SW480 (cell line): ENCODE results near the gene LACC1.
A peak's percentile ranks its signal among the peaks of the same experiment; 100 is the strongest.

ENCODE experiments used
- DNase-seq: peaks from one replicate; pipeline ENCODE4 v3.0.0-alpha.2; 2016; ENCODE audit warnings: low spot score

Gene LACC1

DNA sequence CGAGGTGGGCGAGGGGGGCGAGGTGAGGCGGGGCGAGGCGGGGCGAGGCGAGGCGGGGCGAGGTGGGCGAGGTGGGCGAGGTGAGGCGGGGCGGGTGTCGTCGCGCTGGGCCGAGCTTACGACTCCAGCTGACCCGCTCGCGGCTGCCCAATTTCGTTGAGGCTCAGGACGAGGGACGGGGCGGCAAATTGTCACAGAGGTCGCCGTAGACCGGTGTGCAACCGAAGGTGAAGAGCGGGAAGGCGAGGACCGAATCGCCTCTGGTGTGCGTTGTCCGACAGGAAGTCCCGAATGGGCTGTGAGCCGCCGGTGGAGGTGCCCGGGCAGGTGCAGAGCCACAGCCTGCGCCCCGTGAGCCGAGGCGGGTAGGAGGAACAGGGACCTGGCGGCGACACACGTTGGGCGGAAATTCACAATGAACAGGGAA, at the start of gene LACC1:
LACC1 (plus strand) TSS at position 150 of the 427 bp plus-strand sequence. CDS start 1,082 bp downstream, outside the sequence.
- peak; percentile 69 for DNase-seq

DNA sequence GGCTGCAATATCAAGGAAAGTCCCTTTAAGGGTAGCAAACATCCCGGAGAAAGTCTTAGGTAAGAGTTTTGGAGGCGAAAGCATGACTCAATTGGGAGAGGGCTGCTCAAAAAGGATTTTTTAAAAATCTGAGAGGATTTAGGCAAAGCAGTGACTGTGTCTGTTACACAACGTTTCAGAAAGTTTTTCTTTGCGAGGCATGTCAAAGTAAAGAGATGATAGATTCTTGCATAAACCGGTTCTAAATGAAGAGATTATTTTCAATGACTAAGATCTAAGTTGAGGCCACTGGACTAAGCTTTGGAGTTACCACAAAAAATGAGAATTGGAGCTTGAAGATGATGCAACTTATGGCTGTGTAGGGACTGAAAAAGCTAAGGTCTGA, 49.2 kb upstream of the LACC1 start:
- DNase-seq, result no peak

DNA sequence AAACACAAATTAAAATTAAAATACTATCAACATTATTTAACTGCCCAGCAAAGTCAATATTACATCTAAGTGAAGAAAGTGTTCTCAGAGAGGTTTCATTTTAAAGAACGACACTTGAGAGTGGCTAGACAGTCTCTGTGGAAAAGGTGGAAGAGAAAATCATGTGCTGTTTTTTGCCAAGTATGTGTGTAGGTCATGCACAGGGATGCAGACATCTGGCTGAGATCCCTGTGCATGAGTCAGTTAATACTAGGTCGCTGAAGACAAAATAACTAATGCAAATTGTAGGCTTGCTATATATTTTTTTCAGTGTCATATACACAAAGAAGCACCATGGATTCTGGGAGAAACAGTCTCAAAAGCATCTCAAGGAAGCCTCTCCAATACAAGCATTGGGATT, 48.6 kb upstream of the LACC1 start:
- no peak for DNase-seq

DNA sequence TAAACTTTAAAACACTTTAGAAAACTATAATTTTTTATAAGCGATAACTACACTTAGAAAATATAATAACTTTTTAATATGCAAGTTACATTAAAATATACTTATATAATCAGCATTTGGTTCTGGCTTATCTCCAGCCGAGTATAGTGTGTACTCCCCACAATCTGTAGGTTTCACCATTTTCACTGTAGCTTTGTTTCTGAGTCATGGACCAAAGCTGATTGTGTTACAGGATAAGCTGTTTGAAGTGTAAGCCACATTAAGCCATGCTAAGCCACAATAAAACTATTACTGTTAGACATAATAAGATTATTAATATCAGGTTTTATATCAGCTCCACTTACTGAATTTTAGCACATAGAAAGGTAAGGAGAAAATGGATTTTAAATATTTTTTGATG, 44.0 kb upstream of the LACC1 start:
- DNase-seq, result peak; percentile 8

DNA sequence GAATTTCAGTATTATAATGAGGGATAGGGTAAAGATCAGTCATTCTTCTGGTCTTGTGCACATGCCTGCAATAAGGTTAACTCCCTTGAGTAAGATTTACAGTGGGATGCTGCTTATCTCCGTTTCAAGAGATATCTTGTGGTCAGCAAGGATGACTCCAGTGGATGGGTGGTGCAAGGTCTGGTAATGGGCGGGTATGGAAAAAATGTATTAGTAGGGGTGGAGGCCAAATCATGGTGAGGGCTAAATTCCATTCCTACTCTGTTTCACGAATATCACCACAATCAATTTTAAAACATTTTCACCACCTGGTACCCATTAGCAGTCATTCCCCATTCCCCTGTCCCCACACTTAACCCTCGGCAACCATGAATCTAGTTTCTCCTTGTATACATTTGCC, 40.8 kb upstream of the LACC1 start:
- no peak for DNase-seq

DNA sequence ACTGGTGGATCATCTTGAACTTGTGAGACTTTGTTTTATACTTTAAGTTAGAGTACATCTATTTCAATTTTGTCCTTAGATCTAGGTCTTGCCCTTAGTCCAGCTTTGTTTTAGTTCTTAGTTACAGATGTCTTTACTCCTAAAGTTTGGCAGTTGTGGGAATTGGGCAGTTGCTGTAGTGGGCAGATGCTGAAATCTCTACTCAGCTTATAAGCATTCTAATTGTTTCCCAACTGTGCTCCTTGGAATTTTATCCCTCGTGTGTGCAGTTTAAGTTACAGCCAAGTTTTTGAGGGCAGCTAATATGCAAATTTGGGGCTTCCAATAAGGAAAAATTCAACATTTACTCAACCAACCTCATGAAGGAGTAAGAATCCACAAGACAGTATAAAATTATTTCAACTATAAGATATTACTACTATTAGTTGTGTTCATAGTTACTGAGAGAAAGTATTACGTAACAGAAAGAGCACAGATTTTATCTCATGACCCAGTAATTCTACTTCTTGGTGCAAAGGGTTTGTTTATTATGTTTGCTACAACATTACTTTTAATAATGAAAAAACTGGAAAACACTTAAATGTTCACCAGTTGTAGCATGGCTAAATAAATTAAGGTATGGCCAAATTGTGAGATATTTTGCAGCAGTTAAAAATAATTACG, 33.1 kb upstream of the LACC1 start:
- DNase-seq, result no peak

DNA sequence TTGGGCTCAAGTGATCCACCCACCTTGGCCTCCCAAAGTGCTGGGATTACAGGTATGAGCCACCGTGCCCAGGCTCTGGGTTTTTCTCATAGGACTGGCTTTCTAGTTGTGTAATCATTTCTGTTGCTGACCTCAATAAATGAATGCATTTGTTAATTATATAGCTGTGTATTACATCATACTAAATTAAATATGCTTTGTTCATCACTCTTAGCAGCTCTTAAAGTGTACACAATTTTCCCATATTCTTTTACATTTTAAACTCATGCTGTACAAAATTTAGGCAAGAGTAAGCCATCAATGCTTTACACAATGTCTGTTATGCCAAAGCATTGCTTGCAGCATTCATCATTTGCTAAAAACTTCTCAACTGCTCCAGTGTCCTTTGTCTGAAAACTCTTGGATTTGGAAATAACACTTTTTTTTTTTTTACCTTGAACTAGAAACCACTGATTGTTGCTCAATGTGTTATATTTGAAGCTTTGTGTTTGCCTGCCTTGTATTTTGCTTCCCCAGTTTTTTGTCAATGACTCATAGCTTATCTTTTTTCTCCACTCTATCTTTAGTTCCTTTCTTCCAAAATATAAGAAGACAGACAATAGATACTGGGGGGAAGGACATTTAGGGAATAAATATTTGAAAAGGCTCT, 31.6 kb upstream of the LACC1 start:
- no peak for DNase-seq

DNA sequence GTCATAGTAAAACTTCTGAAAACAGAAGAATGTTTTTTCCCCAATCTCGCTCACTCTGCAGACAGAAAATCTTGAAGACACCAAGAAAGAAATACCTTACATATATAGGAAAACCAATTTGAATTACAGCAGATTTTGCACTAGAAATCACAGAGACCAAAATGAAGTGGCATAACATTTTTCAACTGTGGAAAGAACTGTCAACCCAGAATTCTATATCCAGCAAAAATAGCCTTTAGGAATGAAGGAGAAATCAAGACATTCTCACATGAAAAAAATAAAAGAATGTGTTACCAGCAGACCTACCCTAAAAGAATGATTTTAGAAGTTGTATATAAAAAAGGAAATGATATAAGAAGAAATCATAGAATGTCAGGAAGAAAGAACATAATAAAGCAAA, 28.8 kb upstream of the LACC1 start:
- no peak for DNase-seq

DNA sequence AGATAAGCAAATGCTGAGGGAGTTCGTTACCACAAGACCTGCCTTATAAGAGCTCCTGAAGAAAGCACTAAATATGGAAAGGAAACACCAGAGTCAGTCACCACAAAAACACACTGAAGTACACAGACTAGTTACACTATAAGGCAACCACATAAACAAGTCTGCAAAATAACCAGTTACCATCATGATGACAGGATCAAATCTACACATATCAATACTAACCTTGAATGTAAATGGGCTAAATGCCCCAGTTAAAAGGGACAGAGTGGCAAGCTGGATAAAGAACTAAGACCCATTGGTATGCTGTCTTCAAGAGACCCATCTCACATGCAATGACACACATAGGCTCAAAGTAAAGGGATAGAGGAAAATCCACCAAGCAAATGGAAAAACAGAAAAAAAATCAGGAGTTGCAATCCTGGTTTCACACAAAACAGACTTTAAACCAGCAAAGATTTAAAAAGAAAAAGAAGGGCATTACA, 26.7 kb upstream of the LACC1 start:
- DNase-seq, result no peak

DNA sequence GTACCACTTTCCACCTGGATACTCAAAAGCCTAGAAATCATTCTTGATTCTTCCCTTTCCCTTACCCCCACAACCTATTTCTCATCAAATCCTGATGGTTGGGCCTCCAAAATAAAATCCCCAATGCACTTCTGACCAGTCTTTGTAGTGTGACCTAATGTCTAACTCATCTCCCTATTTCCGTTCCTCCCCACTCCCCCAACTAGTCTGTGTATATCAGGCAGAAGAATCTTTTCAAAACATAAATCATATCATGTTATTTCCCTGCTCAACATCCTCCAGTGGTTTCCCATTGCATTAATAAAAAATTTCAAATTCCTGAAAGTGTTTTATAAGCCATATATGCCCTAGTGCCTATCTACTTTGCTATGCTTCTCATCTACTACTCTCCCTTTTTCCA, 17.8 kb upstream of the LACC1 start:
- no peak for DNase-seq

DNA sequence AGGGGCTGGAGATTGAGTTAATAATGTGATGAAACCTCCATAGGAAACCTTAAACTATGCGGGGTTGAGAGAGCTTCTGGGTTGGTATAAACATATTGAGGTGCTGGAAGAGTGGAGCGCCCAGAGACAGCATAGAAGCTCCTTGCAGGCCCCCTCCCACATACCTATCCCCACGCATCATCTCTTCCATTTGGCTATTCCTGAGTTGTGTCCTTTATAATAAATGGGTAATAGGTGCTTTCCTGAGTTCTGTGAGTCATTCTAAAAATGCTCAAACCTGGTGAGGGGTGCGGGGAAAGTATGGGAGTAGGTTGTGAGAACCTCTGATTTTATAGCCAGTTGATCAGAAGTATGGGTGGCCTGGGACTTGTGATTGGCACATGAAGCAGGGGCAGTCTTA, 14.8 kb upstream of the LACC1 start:
- DNase-seq, result no peak

DNA sequence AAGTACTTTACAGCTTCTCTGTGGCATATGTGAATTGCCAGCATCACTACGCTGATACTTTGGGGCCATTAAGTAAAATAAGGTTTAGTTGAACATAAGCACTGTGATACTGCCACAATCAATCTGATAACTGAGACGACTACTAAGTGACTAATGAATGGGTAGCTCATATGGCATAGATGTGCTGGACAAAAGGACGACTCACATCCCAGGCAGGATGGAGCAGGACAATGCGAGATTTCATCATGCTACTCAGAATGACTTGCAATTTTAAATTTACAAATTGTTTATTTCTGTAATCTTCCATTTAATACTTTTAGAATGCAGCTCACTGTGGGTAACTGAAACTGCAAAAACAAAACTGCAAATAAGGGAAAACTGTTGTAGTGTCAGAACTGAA, 13.8 kb upstream of the LACC1 start:
- peak; percentile 21 for DNase-seq

DNA sequence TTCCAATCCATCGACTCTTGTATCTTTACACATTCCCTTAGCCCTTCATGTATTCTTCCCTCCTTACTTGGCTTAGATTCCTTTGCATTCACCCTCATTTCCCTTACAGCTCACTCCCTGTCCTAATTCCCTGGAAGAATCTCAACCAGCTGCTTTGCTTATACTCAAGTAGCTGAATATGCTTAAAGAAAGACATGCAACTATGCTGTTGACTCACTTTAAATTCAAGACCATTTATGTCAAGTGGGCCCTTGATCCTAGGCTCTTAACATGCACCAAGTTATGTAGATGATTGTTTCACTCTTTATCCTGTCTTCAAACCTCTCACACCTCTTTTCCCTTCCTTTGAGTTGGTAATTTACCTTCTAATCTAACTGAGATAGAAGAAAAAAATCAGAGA, 7.5 kb upstream of the LACC1 start:
- no peak for DNase-seq

DNA sequence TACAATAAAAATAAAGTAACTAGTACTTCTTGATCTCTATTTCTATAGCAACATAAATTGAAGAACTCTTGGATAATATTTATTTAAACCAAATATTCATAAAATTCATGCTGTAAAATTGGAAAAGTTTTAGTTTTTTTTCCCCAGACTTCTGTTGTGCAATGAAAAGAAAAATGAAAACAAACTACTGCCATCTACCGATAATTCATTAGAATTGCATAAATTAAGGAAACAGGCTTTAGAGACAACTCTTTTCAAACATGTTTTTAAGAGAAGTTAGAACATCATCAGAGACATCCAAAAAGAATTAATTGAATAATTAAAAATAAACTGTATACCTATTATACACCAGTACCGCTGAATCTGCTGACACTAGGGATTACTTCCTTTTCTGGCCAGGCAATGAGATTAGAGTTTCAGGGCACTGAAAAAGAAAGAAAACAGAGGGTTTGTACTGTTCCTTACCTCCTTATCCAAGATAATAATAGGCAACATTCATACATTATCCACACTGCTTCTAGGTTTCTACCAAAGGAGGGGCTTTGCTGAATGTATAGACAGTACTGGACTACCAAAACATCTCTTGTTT, 5.1 kb upstream of the LACC1 start:
- peak; percentile 42 for DNase-seq

DNA sequence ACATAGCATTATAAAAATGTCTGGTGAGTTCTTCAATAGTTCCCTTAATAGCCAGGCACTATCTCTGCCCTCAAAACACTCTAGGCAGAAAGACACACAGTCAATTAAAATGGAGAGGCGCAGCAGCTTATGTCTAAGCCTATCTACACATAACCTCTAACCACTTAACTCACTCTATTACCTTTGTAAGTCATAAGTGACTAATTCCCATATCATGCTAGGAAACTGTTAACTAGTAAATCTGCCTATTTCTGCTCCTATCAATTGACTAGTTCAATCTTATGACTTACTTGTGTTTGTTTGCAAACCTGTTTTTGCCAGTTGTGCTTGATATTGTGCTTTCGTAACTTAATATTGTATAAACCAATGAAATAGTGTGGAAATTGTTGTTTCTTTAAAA, 3.3 kb upstream of the LACC1 start:
- DNase-seq, result no peak

DNA sequence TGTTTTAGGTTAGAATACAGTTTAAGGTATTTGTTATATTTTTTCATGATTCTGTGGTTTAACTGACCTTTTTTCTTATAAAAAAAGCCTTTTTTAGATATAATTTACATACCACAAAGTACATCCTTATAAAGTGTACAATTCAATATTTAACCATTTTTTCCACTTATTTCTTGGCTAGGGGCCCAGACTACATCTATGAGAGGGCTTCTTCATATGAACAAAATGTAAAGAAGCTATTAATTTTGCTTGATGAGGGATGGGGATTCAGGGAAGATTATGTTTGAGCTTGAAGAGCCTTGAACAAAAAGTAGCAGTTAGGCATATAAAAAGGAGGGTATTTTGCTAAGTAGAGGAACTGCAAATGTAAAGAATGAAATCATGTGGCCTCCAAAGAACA, 2.4 kb upstream of the LACC1 start:
- no peak for DNase-seq

DNA sequence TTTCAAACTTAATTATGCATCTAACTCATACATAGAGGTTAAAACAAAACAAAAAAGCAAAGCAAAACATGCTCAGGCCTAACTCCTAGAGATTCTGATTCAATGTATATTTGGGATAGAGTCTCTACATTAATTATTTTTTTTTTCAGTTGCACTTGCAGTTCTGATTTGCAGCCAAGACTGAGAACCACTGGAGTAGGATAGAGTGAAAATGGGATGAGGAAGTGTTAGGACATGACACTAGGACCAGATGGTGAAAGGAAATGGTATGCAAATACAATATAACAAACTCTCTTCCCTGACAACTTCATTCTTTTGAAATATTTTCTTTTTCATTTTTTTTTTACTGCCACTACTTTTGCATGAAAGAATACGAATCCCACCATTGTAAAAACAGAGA, 1.9 kb upstream of the LACC1 start:
- DNase-seq, result no peak

DNA sequence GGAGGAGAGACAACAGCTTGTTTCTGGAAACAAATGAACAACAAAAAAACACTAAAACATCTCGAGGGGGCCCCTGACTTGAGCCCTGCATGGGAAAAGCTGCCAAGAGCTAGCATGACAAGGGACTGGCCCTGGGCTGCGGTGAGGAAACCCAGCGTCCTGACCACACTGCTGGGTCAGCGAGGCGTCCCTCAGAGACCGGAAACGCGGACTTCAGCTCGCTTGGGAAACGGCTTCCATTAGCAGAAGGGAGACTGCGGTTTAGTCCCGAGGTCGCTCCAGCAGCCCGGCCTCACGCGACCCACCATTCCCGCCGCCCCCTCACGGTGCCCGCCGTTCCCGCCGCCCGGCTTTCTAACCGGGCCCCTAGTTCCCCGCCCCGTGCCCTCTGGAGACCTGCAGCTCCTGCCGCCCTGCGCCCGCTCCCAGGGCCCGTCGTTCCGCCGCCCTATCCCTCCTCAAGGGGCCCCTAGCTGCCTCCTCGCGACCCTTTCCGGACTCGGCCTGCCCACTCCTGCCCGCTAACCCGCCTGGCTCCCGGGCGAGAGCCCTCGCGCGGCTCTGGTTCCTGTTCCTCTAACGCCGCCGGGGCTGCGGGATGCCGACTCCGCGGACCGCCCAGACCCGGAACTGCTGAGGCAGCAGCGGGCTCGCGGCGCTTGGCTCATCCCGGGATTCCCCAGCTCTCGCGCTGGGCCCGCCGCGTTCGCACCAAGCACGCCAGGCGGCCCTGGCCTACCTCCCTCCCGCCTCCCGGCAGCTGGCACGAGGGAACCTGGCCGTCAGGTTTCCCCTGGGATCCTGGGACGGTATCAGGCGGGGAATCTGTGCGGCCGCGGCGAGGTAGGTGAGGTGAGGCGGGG, 581 bp upstream of the LACC1 start, which contains the start of gene CCDC122:
CCDC122 (minus strand) TSS at position 849 of the 863 bp plus-strand sequence. CDS start 10,364 bp downstream, outside the sequence.
- DNase-seq, result peak; percentile 76

DNA sequence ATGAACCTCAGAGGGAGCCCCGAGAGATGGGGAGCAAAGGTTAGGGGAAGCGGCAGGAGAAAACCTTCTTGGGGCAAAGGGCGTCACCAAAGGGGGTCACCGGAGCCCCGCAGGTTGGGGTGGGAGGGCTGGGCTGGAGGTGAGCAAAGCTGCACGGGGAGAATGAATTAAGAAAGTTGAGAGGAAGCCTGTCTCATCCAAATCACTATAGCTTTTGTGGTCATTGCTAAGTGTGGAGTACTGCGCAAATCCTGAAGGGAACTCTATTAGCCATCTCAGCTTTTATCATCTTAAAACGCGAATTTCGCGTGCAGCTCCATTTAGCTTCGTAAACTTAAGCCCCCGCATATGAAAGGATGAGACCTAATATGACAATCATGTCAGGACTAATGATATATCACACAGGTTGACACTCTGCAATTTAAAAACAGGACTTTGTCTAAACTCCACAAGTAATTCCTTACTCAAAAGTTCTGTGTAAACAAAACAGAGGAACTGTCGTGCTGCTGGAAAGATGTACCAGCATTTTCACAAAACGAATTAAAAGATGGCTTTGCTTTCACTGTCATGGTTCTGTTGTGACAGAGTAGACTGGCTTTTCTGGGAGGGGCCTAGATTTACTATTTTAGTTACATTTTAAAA, 631 bp downstream of the LACC1 start:
- peak; percentile 31 for DNase-seq

DNA sequence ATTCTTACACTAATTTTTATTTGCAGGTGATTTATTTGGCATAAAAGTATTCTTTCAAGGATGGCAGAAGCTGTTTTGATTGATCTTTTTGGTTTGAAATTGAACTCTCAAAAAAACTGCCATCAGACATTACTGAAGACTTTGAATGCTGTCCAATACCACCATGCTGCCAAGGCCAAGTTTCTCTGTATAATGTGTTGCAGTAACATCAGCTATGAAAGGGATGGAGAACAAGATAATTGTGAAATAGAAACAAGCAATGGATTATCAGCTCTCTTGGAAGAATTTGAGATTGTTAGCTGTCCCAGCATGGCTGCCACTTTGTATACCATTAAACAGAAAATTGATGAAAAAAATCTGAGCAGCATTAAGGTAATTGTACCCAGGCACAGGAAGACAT, 1.2 kb downstream of the LACC1 start:
- DNase-seq, result no peak

DNA sequence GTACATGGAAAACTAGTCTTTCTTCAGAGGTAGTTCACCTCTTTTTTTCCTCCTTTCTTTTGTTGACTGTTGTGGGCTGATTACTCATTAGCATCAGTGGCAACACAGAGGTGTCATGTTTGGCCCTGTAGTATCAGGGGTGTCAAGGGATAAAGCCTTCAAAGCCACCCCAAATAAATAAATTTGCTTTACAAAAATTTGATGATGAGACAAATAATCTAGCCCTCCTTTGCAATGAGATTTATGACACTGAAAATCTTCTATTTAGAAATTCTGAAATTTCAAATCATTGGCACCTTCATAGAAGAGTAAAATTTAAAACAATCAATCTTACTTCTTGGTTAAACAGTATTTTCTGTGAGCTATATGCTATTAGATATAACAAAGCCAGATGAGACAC, 1.9 kb downstream of the LACC1 start:
- no peak for DNase-seq

DNA sequence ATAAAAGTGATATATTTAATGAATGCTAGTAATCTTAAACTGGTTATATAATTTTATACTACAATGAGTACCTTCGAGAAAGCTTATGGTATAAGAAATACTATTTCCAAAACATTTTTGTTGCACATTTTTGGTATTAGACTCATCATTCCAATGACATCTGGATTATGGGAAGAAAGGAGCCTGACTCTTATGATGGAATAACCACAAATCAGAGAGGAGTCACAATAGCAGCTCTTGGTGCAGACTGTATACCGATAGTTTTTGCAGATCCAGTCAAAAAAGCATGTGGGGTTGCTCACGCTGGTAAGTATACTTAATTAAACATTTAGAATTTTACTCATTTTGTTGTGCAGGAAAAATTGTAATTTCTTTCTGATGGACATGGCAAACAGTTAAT, 3.9 kb downstream of the LACC1 start:
- no peak for DNase-seq
